Mesothelial cell of epicardium (in vitro differentiated cells): Measurements from ENCODE around the gene CLIP2. TPM values are rescaled to one million over a fixed set of nuclear protein-coding genes. Genes with fewer than 3 reads are reported as not detected.

ENCODE experiments used
- DNase-seq, 2 experiments: peaks; one replicate each; pipeline ENCODE4 v3.0.0; 2021; ENCODE audit warnings: low spot score in 2 of 2; ENCODE audit not compliant: unreplicated experiment in 2 of 2
- H3K27ac Mint-ChIP-seq: 2 replicates; pipeline ENCODE4 v1.8.0; 2021; ENCODE audit warnings: mixed read lengths
- H3K27me3 Mint-ChIP-seq: 2 replicates; pipeline ENCODE4 v1.8.0; 2021; ENCODE audit warnings: low read depth, mixed read lengths
- H3K36me3 Mint-ChIP-seq: 2 replicates; pipeline ENCODE4 v1.8.0; 2021; ENCODE audit warnings: mixed read lengths
- H3K4me1 Mint-ChIP-seq: 2 replicates; pipeline ENCODE4 v1.8.0; 2021; ENCODE audit warnings: mixed read lengths
- H3K4me3 Mint-ChIP-seq: 2 replicates; pipeline ENCODE4 v1.8.0; 2021; ENCODE audit warnings: mild to moderate bottlenecking, moderate library complexity, mixed read lengths
- H3K9me3 Mint-ChIP-seq: 2 replicates; pipeline ENCODE4 v1.8.0; 2021; ENCODE audit warnings: mixed read lengths
- CTCF ChIP-seq: fragments of 200-600 bp; sonication (generic); IDR thresholded peaks from one replicate; pipeline ENCODE4 v1.5.0; 2021; ENCODE audit warnings: antibody characterized with exemption; ENCODE audit not compliant: unreplicated experiment
- total RNA-seq: library from RNA; stranded (reverse); gene quantifications from 3 replicates; pipeline ENCODE4 v1.2.1, GENCODE V29; 2021

CLIP2 gene
- total RNA-seq, 1 donor from 2014 or later: 40.2 TPM

DNA sequence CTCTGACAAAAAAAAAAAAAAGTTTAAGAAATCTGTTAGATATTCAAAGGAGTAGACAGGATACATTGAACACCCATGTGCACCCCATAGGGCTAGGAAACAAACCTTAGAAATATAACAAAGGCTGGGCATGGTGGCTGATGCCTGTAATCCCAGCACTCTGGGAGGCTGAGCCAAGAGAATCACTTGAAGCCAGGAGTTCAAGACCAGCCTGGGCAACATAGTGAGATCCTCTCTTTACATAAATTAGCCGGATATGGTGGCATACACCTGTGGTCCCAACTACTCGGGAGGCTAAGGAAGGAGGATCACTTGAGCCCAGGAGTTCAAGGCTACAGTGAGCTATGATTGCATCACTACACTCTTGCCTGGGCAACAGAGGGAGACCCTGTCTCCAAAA, 15.3 kb downstream of the CLIP2 start:
- DNase-seq: no peak
- Mint-ChIP-seq H3K4me1 (peaks cover 6% of the 10 kb centered on the region), H3K36me3 (no peaks in the 10 kb centered on the region), H3K27ac (no peak overlapping the region), H3K9me3 (no peaks in the 10 kb centered on the region), H3K4me3 (no peak overlapping the region), H3K27me3 (no peaks in the 10 kb centered on the region)
- TF ChIP-seq CTCF: no peak

DNA sequence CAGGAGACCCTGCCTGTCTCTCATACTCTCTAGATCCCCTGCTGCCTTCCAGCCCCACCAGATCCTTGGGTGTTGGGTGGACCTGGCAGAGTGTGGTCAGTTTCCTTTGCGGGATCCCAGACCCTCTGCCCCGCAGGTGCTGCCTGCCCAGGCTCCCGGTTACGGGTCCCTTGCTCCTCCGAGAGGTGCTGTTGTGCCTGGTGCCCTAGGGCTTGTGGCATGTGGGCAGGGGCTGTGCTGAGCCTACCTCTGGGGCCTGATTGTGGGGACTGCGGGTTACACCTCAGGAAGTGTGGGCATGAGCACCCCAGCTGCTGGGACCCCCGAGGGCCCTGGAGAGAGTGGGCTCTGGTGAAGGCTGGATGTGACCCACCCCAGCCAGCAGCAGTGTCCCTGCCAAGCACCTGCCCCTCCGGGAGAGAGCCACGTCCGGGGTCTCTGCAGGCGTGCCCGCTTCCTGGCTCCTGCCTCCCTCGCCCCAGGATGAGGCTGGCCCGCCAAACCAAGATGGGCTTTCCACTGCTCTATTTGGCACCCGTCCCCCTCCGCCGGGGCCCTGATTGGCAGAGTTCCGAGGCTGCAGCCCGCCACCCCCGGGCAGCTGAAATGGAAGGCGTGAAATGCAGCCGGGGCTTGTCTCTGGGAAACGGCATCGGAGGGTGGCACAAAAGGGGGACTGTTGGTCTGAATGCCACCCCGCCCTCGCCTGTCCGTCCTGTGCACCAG, 17.0 kb downstream of the CLIP2 start:
- no peak for TF ChIP-seq CTCF
- no peaks in the 10 kb centered on the region for H3K27me3 Mint-ChIP-seq
- no peak for DNase-seq
- H3K27ac Mint-ChIP-seq: no peak overlapping the region
- no peaks in the 10 kb centered on the region for H3K9me3 Mint-ChIP-seq
- H3K4me1 Mint-ChIP-seq: peaks cover 6% of the 10 kb centered on the region
- H3K4me3 Mint-ChIP-seq: no peak overlapping the region
- no peaks in the 10 kb centered on the region for H3K36me3 Mint-ChIP-seq

GRCh38 chr7:74306730-74307469, 17.7 kb downstream of the CLIP2 start:
- H3K27ac Mint-ChIP-seq: no peak overlapping the region

DNA sequence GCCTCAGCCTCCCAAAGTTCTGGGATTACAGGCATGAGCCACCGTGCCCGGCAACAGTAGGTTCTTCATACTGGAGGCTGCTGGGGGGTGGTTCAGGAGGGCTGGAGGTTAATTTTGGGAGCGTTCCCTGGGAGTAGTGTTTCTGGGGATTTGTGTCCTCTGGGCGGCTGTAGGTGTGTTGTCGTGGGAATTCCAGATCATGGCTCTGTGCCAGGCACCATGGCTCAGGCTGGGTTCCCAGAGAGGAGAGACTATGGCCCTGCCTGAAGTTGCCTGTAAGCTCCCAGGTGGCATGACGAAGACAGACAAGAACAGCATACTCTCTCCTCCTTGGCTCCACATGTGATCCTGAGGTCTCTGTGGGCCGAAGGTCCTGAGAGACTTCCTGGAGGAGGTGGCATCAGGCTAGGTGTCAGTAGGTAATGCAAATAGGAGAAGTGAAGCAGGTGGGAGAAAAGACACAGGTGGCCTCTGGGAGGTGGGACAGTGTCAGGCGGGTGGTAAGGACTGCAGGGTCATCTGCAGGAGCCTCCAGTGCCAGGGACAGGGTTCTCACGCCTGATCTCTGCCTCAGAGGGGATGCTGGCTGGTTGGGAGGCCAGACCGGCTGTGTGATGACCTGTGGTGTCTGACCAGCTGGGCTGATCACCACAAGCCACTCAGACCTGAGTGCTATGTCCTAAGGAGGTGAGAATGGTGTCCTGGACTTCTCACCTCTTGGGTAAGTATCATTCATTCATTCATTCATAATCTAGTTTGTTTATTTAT, 18.7 kb downstream of the CLIP2 start:
- no peak overlapping the region for H3K4me3 Mint-ChIP-seq
- H3K36me3 Mint-ChIP-seq: no peaks in the 10 kb centered on the region
- H3K27me3 Mint-ChIP-seq: no peaks in the 10 kb centered on the region
- no peak for TF ChIP-seq CTCF
- peaks cover 6% of the 10 kb centered on the region for H3K4me1 Mint-ChIP-seq
- no peak for DNase-seq
- H3K27ac Mint-ChIP-seq: no peak overlapping the region
- H3K9me3 Mint-ChIP-seq: no peaks in the 10 kb centered on the region

More at GRCh38 chr7:74306730-74307469, 17.7 kb downstream of the CLIP2 start:
- no peaks in the 10 kb centered on the region for H3K9me3 Mint-ChIP-seq
- no peak for TF ChIP-seq CTCF
- peaks cover 6% of the 10 kb centered on the region for H3K4me1 Mint-ChIP-seq
- no peaks in the 10 kb centered on the region for H3K36me3 Mint-ChIP-seq
- H3K4me3 Mint-ChIP-seq: no peak overlapping the region
- DNase-seq: no peak
- no peaks in the 10 kb centered on the region for H3K27me3 Mint-ChIP-seq

DNA sequence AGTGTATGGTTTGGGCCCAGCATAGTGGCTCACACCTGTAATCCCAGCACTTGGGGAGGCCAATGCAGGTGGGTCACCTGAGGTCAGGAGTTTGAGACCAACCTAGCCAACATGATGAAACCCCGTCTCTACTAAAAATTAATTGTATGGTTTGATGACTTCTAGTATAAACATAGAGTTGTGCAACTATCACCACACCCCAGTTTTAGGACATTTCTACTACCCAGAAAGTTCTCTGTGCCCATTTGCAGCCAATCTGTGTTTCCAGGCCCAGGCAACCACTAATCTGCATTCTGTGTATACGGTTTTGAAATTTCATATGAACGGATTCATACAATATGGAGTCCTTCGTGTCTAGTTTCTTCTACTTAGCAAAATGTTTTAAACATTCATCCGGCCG, 20.0 kb downstream of the CLIP2 start:
- no peak overlapping the region for H3K4me3 Mint-ChIP-seq
- no peak for DNase-seq
- no peaks in the 10 kb centered on the region for H3K36me3 Mint-ChIP-seq
- H3K9me3 Mint-ChIP-seq: no peaks in the 10 kb centered on the region
- no peak overlapping the region for H3K27ac Mint-ChIP-seq
- H3K4me1 Mint-ChIP-seq: peaks cover 6% of the 10 kb centered on the region
- no peak for TF ChIP-seq CTCF
- H3K27me3 Mint-ChIP-seq: no peaks in the 10 kb centered on the region
